ENCODE results near the gene PWWP2B. TPM values are rescaled to one million over a fixed set of nuclear protein-coding genes. Genes with fewer than 3 reads are reported as not detected.

PWWP2B gene
- total and polyA plus RNA-seq, 2 of the 4 experiments (the other 2 are of a cell fraction): 1.7 to 2.2 TPM

GRCh38 chr10:132409667-132410028 is 12.6 kb downstream of the PWWP2B start:
- no peak overlapping the region for H4K91ac ChIP-seq (ENCODE audit: insufficient read depth, low read depth, low read length)
- no peak overlapping the region for H2AK9ac ChIP-seq (replicated peaks; ENCODE audit: low read depth, low read length, poor library complexity)
- dilution Hi-C loops (cut with HindIII; ENCODE audit: low sequenced_read_pairs, unreplicated experiment) (no loop called here), intact Hi-C loops (cut with micrococcal nuclease) (no loop called here), in situ Hi-C loops (cut with MboI; ENCODE audit: low sequenced_read_pairs) (no loop called here)
- POLR2A ChIA-PET (ENCODE audit: unreplicated experiment): no interaction called here
- 100% methylated on average over 2 of the region's 4 CpGs; no CpG with 5 or more reads in 1 of the 2 experiments for WGBS, 2 experiments (ENCODE audit: extremely low coverage in 2 of 2, insufficient read length in 1 of 2)
- no peak overlapping the region for H3K4ac ChIP-seq (ENCODE audit: low read depth, low read length)
- H2AK5ac ChIP-seq (ENCODE audit: low read depth, low read length): no peak overlapping the region
- no peak overlapping the region for H3K56ac ChIP-seq (ENCODE audit: extremely low read depth, insufficient read depth, low read length)
- no peak for ATAC-seq (ENCODE audit: low read depth)
- H4K5ac ChIP-seq (ENCODE audit: low read depth, low read length): no peak overlapping the region
- H3K36me3 ChIP-seq (ENCODE audit: control insufficient read depth, insufficient read depth, low read length): peaks cover 18% of the 10 kb centered on the region; the same call in 1 of the 2 replicates
- no peak overlapping the region for H3K9ac ChIP-seq (ENCODE audit: low read depth, low read length)
- DNase-seq: no peak
- H2BK15ac ChIP-seq (ENCODE audit: low read depth, low read length): no peak overlapping the region
- H4K8ac ChIP-seq (ENCODE audit: low read depth in 2 of 2, low read length in 2 of 2): no peak overlapping the region
- 0 out of 2 replicates have a peak, but pooled peaks cover 7% of the 10 kb centered on the region for H4K20me1 ChIP-seq (ENCODE audit: insufficient read depth, low read length)
- H2AFZ ChIP-seq (replicated peaks; ENCODE audit: low read length, poor library complexity): no peak overlapping the region
- no peak overlapping the region for H3K27ac ChIP-seq (ENCODE audit: insufficient read depth, low read length)
- no peak overlapping the region for H2BK20ac ChIP-seq (ENCODE audit: low read depth, low read length)
- peaks cover 6% of the 10 kb centered on the region; the same call in 1 of the 2 replicates for H3K4me1 ChIP-seq (ENCODE audit: control insufficient read depth, insufficient read depth, low read length)
- H2BK120ac ChIP-seq (ENCODE audit: low read depth, low read length): no peak overlapping the region
- no TSS peak for BruUV-seq (replicated peaks)
- H3K79me1 ChIP-seq (ENCODE audit: low read depth in 1 of 2, low read length in 2 of 2): peaks cover 0 to 16% of the 10 kb centered on the region in 2 experiments; a peak in 3 of 4 replicates
- no peaks in the 10 kb centered on the region for H3K9me3 ChIP-seq (ENCODE audit: control insufficient read depth, insufficient read depth, low read length)
- H3K14ac ChIP-seq (replicated peaks; ENCODE audit: low read depth, low read length): no peak overlapping the region
- no peaks in the 10 kb centered on the region for H3K27me3 ChIP-seq (ENCODE audit: control insufficient read depth, insufficient read depth, low read length)
- no peak overlapping the region for H3K23ac ChIP-seq (ENCODE audit: low read depth, low read length)
- H3K9me1 ChIP-seq (ENCODE audit: insufficient read depth, low read length): peaks cover 2% of the 10 kb centered on the region; the same call in 1 of the 2 replicates
- TF ChIP-seq CHD1 (IDR thresholded peaks at IDR 0.05; ENCODE audit: low read depth, low read length) (no peak), BHLHE40 (IDR thresholded peaks at IDR 0.05; ENCODE audit: low read depth, low read length) (no peak)
- H2BK5ac ChIP-seq (ENCODE audit: low read depth, low read length, poor library complexity, severe bottlenecking): no peak overlapping the region
- CTCF ChIA-PET: interaction anchor here (0.6 kb wide), 1 partner anchor 90 kb away, joined by 4 read pairs; no protein-coding TSS in a partner anchor
- no peak overlapping the region for H3K18ac ChIP-seq (ENCODE audit: low read depth, low read length)
- no peak overlapping the region for H3K4me2 ChIP-seq (ENCODE audit: low read depth, low read length)
- H3K4me3 ChIP-seq (ENCODE audit: insufficient read depth, low read depth, low read length): no peak overlapping the region

Data from IMR-90 (cell line).